CD4-positive, alpha-beta T cell treated with Interleukin-15 for 1 hour (primary cell): ENCODE measurements around the gene MICA.
A peak's percentile ranks its signal among the peaks of the same experiment; 100 is the strongest.
"Not testable (repeated sequence)": the region's sequence is repeated elsewhere in the genome, so short reads cannot be mapped to it uniquely, and the experiment has no call there.

Experiments used
- DNase-seq: peaks from one replicate; pipeline ENCODE4 v3.0.0-alpha.2; 2020

Gene MICA

GRCh38 chr6:31383149-31383548, 20.2 kb upstream of the MICA start:
- DNase-seq: no peak

GRCh38 chr6:31385041-31385440, 18.4 kb upstream of the MICA start:
- DNase-seq: no peak

- DNase-seq: no peak
Observed at GRCh38 chr6:31386099-31386498, 17.3 kb upstream of the MICA start.

- no peak for DNase-seq
Observed at GRCh38 chr6:31386977-31387376, 16.4 kb upstream of the MICA start.

- DNase-seq: not testable (repeated sequence)
Observed at GRCh38 chr6:31388916-31389801, 14.2 kb upstream of the MICA start.

- DNase-seq: not testable (repeated sequence)
Observed at GRCh38 chr6:31389802-31390132, 13.6 kb upstream of the MICA start.

GRCh38 chr6:31393932-31394331, 9.5 kb upstream of the MICA start:
- no peak for DNase-seq

- DNase-seq: no peak
Observed at GRCh38 chr6:31394381-31394780, 9.0 kb upstream of the MICA start.

- no peak for DNase-seq
Observed at GRCh38 chr6:31395832-31396231, 7.6 kb upstream of the MICA start.

- peak; percentile 82 for DNase-seq
Observed at GRCh38 chr6:31396422-31397152, 6.8 kb upstream of the MICA start.

GRCh38 chr6:31397153-31397499, 6.3 kb upstream of the MICA start:
- DNase-seq: not testable (repeated sequence)

GRCh38 chr6:31397901-31398525, 5.4 kb upstream of the MICA start:
- DNase-seq: no peak

- peak; percentile 48 for DNase-seq
Observed at GRCh38 chr6:31399589-31400466, 3.6 kb upstream of the MICA start.

GRCh38 chr6:31400467-31401289, 2.7 kb upstream of the MICA start:
- peak; percentile 81 for DNase-seq

- DNase-seq: no peak
Observed at GRCh38 chr6:31401403-31401802, 2.0 kb upstream of the MICA start.

- DNase-seq: peak; percentile 34
Observed at GRCh38 chr6:31402324-31403282, 792 bp upstream of the MICA start.

GRCh38 chr6:31404061-31404364, 618 bp downstream of the MICA start:
- DNase-seq: not testable (repeated sequence)

GRCh38 chr6:31405996-31406395, 2.6 kb downstream of the MICA start:
- DNase-seq: no peak

- DNase-seq: no peak
Observed at GRCh38 chr6:31407699-31408098, 4.3 kb downstream of the MICA start.

- DNase-seq: no peak
Observed at GRCh38 chr6:31412506-31412905, 9.1 kb downstream of the MICA start.
